DND-41 (cell line): Measurements from ENCODE around the gene EEF1A1.
"Not testable (repeated sequence)": the region's sequence is repeated elsewhere in the genome, so short reads cannot be mapped to it uniquely, and the experiment has no call there.

ENCODE experiments used
- CTCF ChIP-seq: IDR thresholded peaks from 2 replicates; pipeline ENCODE4 v1.5.1; 2012; ENCODE audit warnings: borderline replicate concordance, low read length, moderate library complexity, mild to moderate bottlenecking; ENCODE audit not compliant: poor library complexity, severe bottlenecking; ENCODE audit errors: extremely low read depth
- EZH2 ChIP-seq: IDR thresholded peaks from 3 replicates; pipeline ENCODE4 v1.6.1; 2012; ENCODE audit warnings: borderline replicate concordance, low read depth, mild to moderate bottlenecking, moderate library complexity, low read length, inconsistent platforms; ENCODE audit not compliant: severe bottlenecking

- TF ChIP-seq EZH2, CTCF: not testable (repeated sequence)
Observed at GRCh38 chr6:73566486-73566871, 45.6 kb upstream of the EEF1A1 start.
